Thyroid gland (tissue), 4 donors: ENCODE data around the gene EXOC3L4.

Experiments
- CTCF ChIP-seq, 6 experiments: fragments of 200-600 bp in 3 of 6; fragments of 450-650 bp in 3 of 6; sonication (generic) in 3 of 6; IDR thresholded peaks; one replicate each; pipeline ENCODE4 v1.5.1; 2016 to 2019; ENCODE audit warnings: antibody characterized with exemption in 6 of 6, mild to moderate bottlenecking in 2 of 6, inconsistent platforms in 1 of 6, moderate library complexity in 1 of 6
- POLR2A ChIP-seq, 2 donors: fragments of 450-650 bp; IDR thresholded peaks; one replicate each; pipeline ENCODE4 v1.6.1; 2017; ENCODE audit warnings: antibody characterized with exemption in 2 of 2, mild to moderate bottlenecking in 2 of 2, moderate library complexity in 1 of 2

- TF ChIP-seq CTCF (IDR thresholded peaks at IDR 0.05) (no peak), POLR2A (IDR thresholded peaks at IDR 0.05) (no peak)
Measured at GRCh38 chr14:103055695-103056094, 38.8 kb upstream of the EXOC3L4 start.
